ENCODE measurements around the gene TBXAS1. TPM values are rescaled to one million over a fixed set of nuclear protein-coding genes. Genes with fewer than 3 reads are reported as not detected.

Gene TBXAS1
- total RNA-seq, 1 experiment from 2014 or later, result not detected

DNA sequence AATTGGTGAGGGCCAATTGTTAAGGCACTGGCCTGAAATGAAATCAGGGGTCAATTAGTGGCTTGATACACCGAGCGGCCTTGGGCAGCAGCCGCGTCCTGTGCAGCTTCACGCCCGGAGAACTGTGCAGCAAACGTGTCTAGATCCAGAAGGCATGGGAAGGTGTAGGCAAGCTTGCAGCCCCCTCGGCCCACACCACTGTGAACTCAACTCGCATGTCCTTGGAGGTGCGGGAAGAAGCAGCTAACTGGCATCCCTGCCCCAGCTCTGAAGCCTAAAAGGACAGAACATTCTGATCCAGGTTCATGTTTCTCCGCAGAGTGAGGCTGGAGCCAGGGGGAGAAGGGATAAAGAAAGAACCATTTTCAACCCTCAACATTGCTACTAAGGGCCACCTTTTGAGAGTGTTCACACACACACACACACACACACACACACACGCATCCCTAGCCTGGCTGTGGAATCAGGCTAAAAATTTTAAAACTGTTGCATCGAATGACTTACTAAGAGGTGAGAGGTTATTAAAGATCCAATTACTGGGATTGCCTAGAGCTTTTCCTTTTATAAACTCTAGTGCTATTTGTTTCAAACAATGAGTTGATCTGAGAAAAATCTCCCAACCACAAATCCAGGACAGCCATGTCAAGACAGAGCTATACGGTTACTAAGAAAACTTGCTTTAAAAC lies 129.7 kb downstream of the TBXAS1 start:
- H3K36me3 ChIP-seq (ENCODE audit: insufficient read depth, low read length), result no peaks in the 10 kb centered on the region
- DNase-seq, result no peak
- no peaks in the 10 kb centered on the region for H3K79me2 ChIP-seq (ENCODE audit: low read length)
- H4K20me1 ChIP-seq (ENCODE audit: insufficient read depth, low read depth, low read length), result no peaks in the 10 kb centered on the region
- no peak overlapping the region for H3K4me3 ChIP-seq (ENCODE audit: low read length)
- H3K9me3 ChIP-seq (ENCODE audit: low read length), result no peaks in the 10 kb centered on the region
- H3K9ac ChIP-seq (ENCODE audit: low read length), result no peak overlapping the region
- H3K9me2 ChIP-seq (replicated peaks; ENCODE audit: insufficient read depth, low read length), result no peaks in the 10 kb centered on the region
- H3K27ac ChIP-seq (ENCODE audit: low read length), result no peak overlapping the region
- no peaks in the 10 kb centered on the region for H3K27me3 ChIP-seq (ENCODE audit: low read length)
- no peak overlapping the region for H3K4me2 ChIP-seq (ENCODE audit: low read depth, low read length, poor library complexity, severe bottlenecking)
- H2AFZ ChIP-seq (ENCODE audit: low read length), result no peak overlapping the region
- H3K4me1 ChIP-seq (ENCODE audit: low read length), result peaks cover 10% of the 10 kb centered on the region

DNA sequence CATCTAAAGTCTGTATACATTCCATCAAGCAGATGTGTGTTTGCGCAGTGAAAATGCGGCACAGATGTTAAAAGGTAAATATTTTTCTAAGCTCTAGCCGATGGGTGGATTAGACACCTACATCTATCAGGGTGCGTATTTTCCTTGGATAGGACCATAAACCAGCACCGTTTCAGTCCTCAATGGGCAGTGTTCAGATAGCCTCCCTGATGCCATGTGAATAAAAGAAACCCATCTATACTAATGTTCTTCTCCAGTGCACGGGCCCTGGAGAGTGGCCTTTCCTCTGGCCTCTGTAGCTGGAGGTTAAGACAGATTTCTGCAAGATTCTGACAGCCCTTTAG lies 130.2 kb downstream of the TBXAS1 start:
- Histone ChIP-seq H4K20me1 (ENCODE audit: insufficient read depth, low read depth, low read length) (no peaks in the 10 kb centered on the region), H3K27ac (ENCODE audit: low read length) (no peak overlapping the region), H3K36me3 (ENCODE audit: insufficient read depth, low read length) (no peaks in the 10 kb centered on the region), H2AFZ (ENCODE audit: low read length) (no peak overlapping the region), H3K9ac (ENCODE audit: low read length) (no peak overlapping the region), H3K4me2 (ENCODE audit: low read depth, low read length, poor library complexity, severe bottlenecking) (no peak overlapping the region), H3K4me3 (ENCODE audit: low read length) (no peak overlapping the region), H3K79me2 (ENCODE audit: low read length) (no peaks in the 10 kb centered on the region), H3K27me3 (ENCODE audit: low read length) (no peaks in the 10 kb centered on the region), H3K9me2 (replicated peaks; ENCODE audit: insufficient read depth, low read length) (no peaks in the 10 kb centered on the region), H3K9me3 (ENCODE audit: low read length) (no peaks in the 10 kb centered on the region), H3K4me1 (ENCODE audit: low read length) (peaks cover 10% of the 10 kb centered on the region)
- no peak for DNase-seq

- Histone ChIP-seq H3K9me3 (ENCODE audit: low read length) (no peaks in the 10 kb centered on the region), H4K20me1 (ENCODE audit: insufficient read depth, low read depth, low read length) (no peaks in the 10 kb centered on the region), H3K36me3 (ENCODE audit: insufficient read depth, low read length) (no peaks in the 10 kb centered on the region), H2AFZ (ENCODE audit: low read length) (no peak overlapping the region), H3K4me1 (ENCODE audit: low read length) (peaks cover 10% of the 10 kb centered on the region), H3K9me2 (replicated peaks; ENCODE audit: insufficient read depth, low read length) (no peaks in the 10 kb centered on the region), H3K27ac (ENCODE audit: low read length) (no peak overlapping the region), H3K79me2 (ENCODE audit: low read length) (no peaks in the 10 kb centered on the region), H3K9ac (ENCODE audit: low read length) (no peak overlapping the region), H3K4me2 (ENCODE audit: low read depth, low read length, poor library complexity, severe bottlenecking) (no peak overlapping the region), H3K4me3 (ENCODE audit: low read length) (no peak overlapping the region), H3K27me3 (ENCODE audit: low read length) (no peaks in the 10 kb centered on the region)
- no peak for DNase-seq
Measured at GRCh38 chr7:139959718-139960117, 130.7 kb downstream of the TBXAS1 start.

GRCh38 chr7:139960157-139960556 lies 131.1 kb downstream of the TBXAS1 start:
- H3K27me3 ChIP-seq (ENCODE audit: low read length), result no peaks in the 10 kb centered on the region
- H3K79me2 ChIP-seq (ENCODE audit: low read length), result no peaks in the 10 kb centered on the region
- no peaks in the 10 kb centered on the region for H3K9me2 ChIP-seq (replicated peaks; ENCODE audit: insufficient read depth, low read length)
- peaks cover 10% of the 10 kb centered on the region for H3K4me1 ChIP-seq (ENCODE audit: low read length)
- H3K4me2 ChIP-seq (ENCODE audit: low read depth, low read length, poor library complexity, severe bottlenecking), result no peak overlapping the region
- H3K4me3 ChIP-seq (ENCODE audit: low read length), result no peak overlapping the region
- no peak overlapping the region for H2AFZ ChIP-seq (ENCODE audit: low read length)
- no peak for DNase-seq
- no peak overlapping the region for H3K9ac ChIP-seq (ENCODE audit: low read length)
- H3K9me3 ChIP-seq (ENCODE audit: low read length), result no peaks in the 10 kb centered on the region
- H4K20me1 ChIP-seq (ENCODE audit: insufficient read depth, low read depth, low read length), result no peaks in the 10 kb centered on the region
- no peaks in the 10 kb centered on the region for H3K36me3 ChIP-seq (ENCODE audit: insufficient read depth, low read length)
- H3K27ac ChIP-seq (ENCODE audit: low read length), result no peak overlapping the region

DNA sequence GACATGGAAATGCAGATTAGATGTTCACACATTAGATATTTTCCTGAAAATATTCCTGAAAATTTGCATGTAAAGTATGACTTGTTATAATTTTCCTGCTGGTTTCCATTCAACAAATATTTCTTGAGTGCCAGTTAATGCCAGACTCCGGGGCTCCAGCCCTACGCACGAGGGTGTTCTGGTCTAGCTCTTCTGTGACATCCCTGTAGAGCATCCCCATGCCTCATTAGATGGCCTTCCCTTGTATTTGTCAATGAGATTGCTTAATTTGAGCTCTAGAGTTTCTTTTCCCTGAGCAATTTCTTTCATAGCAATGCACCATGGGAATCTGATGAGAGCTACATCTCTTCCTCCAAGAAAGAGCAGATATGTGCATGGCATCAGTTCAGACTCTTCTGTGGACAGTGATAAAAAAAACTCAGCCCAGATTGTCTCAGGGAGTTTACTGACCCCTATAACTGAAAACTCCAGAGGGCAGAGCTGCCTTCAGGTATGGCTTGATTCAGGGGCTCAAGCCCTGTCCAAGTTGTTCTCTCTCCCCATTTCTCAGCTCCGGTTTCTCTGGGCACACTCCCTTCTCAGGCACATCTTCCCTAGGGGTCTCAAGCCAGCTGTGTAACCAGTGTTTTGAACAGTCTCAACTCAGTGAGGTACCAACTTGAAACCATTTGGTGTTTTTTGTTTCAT lies 137.0 kb downstream of the TBXAS1 start:
- H3K9ac ChIP-seq (ENCODE audit: low read length), result no peak overlapping the region

GRCh38 chr7:139966949-139967348 lies 137.9 kb downstream of the TBXAS1 start:
- Histone ChIP-seq H3K4me3 (ENCODE audit: low read length) (no peak overlapping the region), H2AFZ (ENCODE audit: low read length) (no peak overlapping the region), H3K4me1 (ENCODE audit: low read length) (peaks cover 12% of the 10 kb centered on the region), H3K27me3 (ENCODE audit: low read length) (no peaks in the 10 kb centered on the region), H3K4me2 (ENCODE audit: low read depth, low read length, poor library complexity, severe bottlenecking) (no peak overlapping the region), H3K27ac (ENCODE audit: low read length) (no peak overlapping the region), H3K79me2 (ENCODE audit: low read length) (no peaks in the 10 kb centered on the region), H3K9ac (ENCODE audit: low read length) (no peak overlapping the region), H4K20me1 (ENCODE audit: insufficient read depth, low read depth, low read length) (no peaks in the 10 kb centered on the region), H3K9me2 (replicated peaks; ENCODE audit: insufficient read depth, low read length) (no peaks in the 10 kb centered on the region), H3K36me3 (ENCODE audit: insufficient read depth, low read length) (no peaks in the 10 kb centered on the region), H3K9me3 (ENCODE audit: low read length) (no peaks in the 10 kb centered on the region)
- DNase-seq, result no peak

More for the DNA sequence above, 137.0 kb downstream of the TBXAS1 start:
- no peak overlapping the region for H3K4me2 ChIP-seq (ENCODE audit: low read depth, low read length, poor library complexity, severe bottlenecking)
- no peaks in the 10 kb centered on the region for H3K9me3 ChIP-seq (ENCODE audit: low read length)
- peaks cover 8% of the 10 kb centered on the region for H3K4me1 ChIP-seq (ENCODE audit: low read length)
- H3K79me2 ChIP-seq (ENCODE audit: low read length), result no peaks in the 10 kb centered on the region
- no peaks in the 10 kb centered on the region for H3K36me3 ChIP-seq (ENCODE audit: insufficient read depth, low read length)
- no peak for DNase-seq
- no peaks in the 10 kb centered on the region for H3K27me3 ChIP-seq (ENCODE audit: low read length)
- H3K27ac ChIP-seq (ENCODE audit: low read length), result no peak overlapping the region
- no peaks in the 10 kb centered on the region for H4K20me1 ChIP-seq (ENCODE audit: insufficient read depth, low read depth, low read length)
- H3K4me3 ChIP-seq (ENCODE audit: low read length), result no peak overlapping the region
- no peaks in the 10 kb centered on the region for H3K9me2 ChIP-seq (replicated peaks; ENCODE audit: insufficient read depth, low read length)
- H2AFZ ChIP-seq (ENCODE audit: low read length), result no peak overlapping the region

GRCh38 chr7:139968931-139969330 lies 139.9 kb downstream of the TBXAS1 start:
- no peaks in the 10 kb centered on the region for H3K79me2 ChIP-seq (ENCODE audit: low read length)
- no peak overlapping the region for H2AFZ ChIP-seq (ENCODE audit: low read length)
- no peak overlapping the region for H3K9ac ChIP-seq (ENCODE audit: low read length)
- no peaks in the 10 kb centered on the region for H3K27me3 ChIP-seq (ENCODE audit: low read length)
- no peaks in the 10 kb centered on the region for H3K9me3 ChIP-seq (ENCODE audit: low read length)
- no peaks in the 10 kb centered on the region for H3K9me2 ChIP-seq (replicated peaks; ENCODE audit: insufficient read depth, low read length)
- H3K4me3 ChIP-seq (ENCODE audit: low read length), result no peak overlapping the region
- H3K27ac ChIP-seq (ENCODE audit: low read length), result no peak overlapping the region
- H4K20me1 ChIP-seq (ENCODE audit: insufficient read depth, low read depth, low read length), result no peaks in the 10 kb centered on the region
- H3K4me2 ChIP-seq (ENCODE audit: low read depth, low read length, poor library complexity, severe bottlenecking), result no peak overlapping the region
- no peak for DNase-seq
- no peaks in the 10 kb centered on the region for H3K36me3 ChIP-seq (ENCODE audit: insufficient read depth, low read length)
- H3K4me1 ChIP-seq (ENCODE audit: low read length), result peaks cover 23% of the 10 kb centered on the region

GRCh38 chr7:139972029-139972428 lies 143.0 kb downstream of the TBXAS1 start:
- no peaks in the 10 kb centered on the region for H4K20me1 ChIP-seq (ENCODE audit: insufficient read depth, low read depth, low read length)

More at GRCh38 chr7:139972029-139972428, 143.0 kb downstream of the TBXAS1 start:
- no peaks in the 10 kb centered on the region for H3K79me2 ChIP-seq (ENCODE audit: low read length)
- DNase-seq, result peak; percentile 66
- H2AFZ ChIP-seq (ENCODE audit: low read length), result no peak overlapping the region
- peak overlapping the region; percentile 4 for H3K4me2 ChIP-seq (ENCODE audit: low read depth, low read length, poor library complexity, severe bottlenecking)
- H3K9me3 ChIP-seq (ENCODE audit: low read length), result no peaks in the 10 kb centered on the region
- no peak overlapping the region for H3K27ac ChIP-seq (ENCODE audit: low read length)
- H3K4me1 ChIP-seq (ENCODE audit: low read length), result peaks cover 31% of the 10 kb centered on the region
- no peaks in the 10 kb centered on the region for H3K36me3 ChIP-seq (ENCODE audit: insufficient read depth, low read length)
- H3K9me2 ChIP-seq (replicated peaks; ENCODE audit: insufficient read depth, low read length), result no peaks in the 10 kb centered on the region
- H3K4me3 ChIP-seq (ENCODE audit: low read length), result no peak overlapping the region
- H3K9ac ChIP-seq (ENCODE audit: low read length), result no peak overlapping the region
- H3K27me3 ChIP-seq (ENCODE audit: low read length), result no peaks in the 10 kb centered on the region

Measured in Karpas-422 (cell line).